Muscle layer of duodenum (tissue), 2 donors: ENCODE data around the gene ATP9B.
A peak's percentile ranks its signal among the peaks of the same experiment; 100 is the strongest.

ENCODE experiments used
- H3K27ac ChIP-seq: one replicate; pipeline ENCODE4 v1.7.0; 2013; ENCODE audit warnings: mild to moderate bottlenecking, low read length
- H3K27me3 ChIP-seq: one replicate; pipeline ENCODE4 v1.7.0; 2013; ENCODE audit warnings: low read depth, mild to moderate bottlenecking, control low read depth, low read length
- H3K36me3 ChIP-seq, 2 donors: one replicate each; pipeline ENCODE4 v1.7.0; 2013; ENCODE audit warnings: low read length in 2 of 2, control low read depth in 1 of 2, mild to moderate bottlenecking in 1 of 2; ENCODE audit not compliant: insufficient read depth in 2 of 2, control insufficient read depth in 1 of 2
- H3K4me1 ChIP-seq, 2 donors: one replicate each; pipeline ENCODE4 v1.7.0; 2013; ENCODE audit warnings: low read length in 2 of 2, mild to moderate bottlenecking in 2 of 2, control low read depth in 1 of 2, moderate library complexity in 1 of 2; ENCODE audit not compliant: insufficient read depth in 2 of 2, control insufficient read depth in 1 of 2
- H3K4me3 ChIP-seq, 2 donors: one replicate each; pipeline ENCODE4 v1.7.0; 2013; ENCODE audit warnings: low read length in 2 of 2, low read depth in 1 of 2, mild to moderate bottlenecking in 1 of 2
- H3K9me3 ChIP-seq, 2 donors: one replicate each; pipeline ENCODE4 v1.7.0; 2013; ENCODE audit warnings: low read length in 2 of 2, control low read depth in 1 of 2, mild to moderate bottlenecking in 1 of 2; ENCODE audit not compliant: control insufficient read depth in 1 of 2
- donor health status: healthy.

Gene ATP9B

GRCh38 chr18:79200546-79201268 is 131.5 kb downstream of the ATP9B start:
- Histone ChIP-seq H3K4me3 (no peak overlapping the region), H3K27me3 (no peaks in the 10 kb centered on the region), H3K27ac (no peak overlapping the region), H3K36me3 (peaks cover 5 to 6% of the 10 kb centered on the region in 2 donors), H3K9me3 (no peaks in the 10 kb centered on the region), H3K4me1 (no peaks in the 10 kb centered on the region)

DNA sequence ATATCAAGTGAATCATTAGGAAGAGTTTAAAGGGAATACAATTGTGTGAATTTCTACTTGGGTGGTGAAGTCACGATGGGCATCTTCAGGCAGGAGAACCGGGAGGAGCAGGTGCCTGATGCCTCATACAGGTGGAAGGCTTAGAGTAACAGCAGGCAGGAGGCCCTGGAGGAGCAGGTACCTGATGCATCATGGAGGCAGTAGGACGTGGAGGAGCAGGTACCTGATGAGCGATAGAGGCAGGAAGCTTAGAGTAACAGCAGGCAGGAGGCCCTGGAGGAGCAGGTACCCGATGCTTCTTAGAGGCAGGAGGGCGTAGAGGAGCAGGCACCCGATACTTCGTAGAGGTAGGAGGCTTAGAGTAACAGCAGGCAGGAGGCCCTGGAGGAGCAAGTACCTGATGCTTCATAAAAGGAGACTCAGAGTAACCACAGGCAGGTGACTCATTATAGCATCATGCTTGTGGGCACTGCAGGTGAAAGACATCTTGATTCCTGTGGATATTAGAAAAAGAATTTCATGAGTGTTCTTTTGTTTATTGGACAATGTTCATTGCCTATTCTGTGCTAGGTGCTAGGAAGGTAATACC is 133.9 kb downstream of the ATP9B start:
- H3K36me3 ChIP-seq, result peaks cover 6 to 8% of the 10 kb centered on the region in 2 donors
- no peaks in the 10 kb centered on the region for H3K9me3 ChIP-seq
- no peaks in the 10 kb centered on the region for H3K4me1 ChIP-seq
- H3K4me3 ChIP-seq, result no peak overlapping the region
- no peaks in the 10 kb centered on the region for H3K27me3 ChIP-seq
- no peak overlapping the region for H3K27ac ChIP-seq

- Histone ChIP-seq H3K9me3 (no peaks in the 10 kb centered on the region), H3K36me3 (peaks cover 8 to 9% of the 10 kb centered on the region in 2 donors), H3K27me3 (no peaks in the 10 kb centered on the region), H3K4me3 (no peak overlapping the region), H3K27ac (no peak overlapping the region), H3K4me1 (no peaks in the 10 kb centered on the region)
Measured at GRCh38 chr18:79204889-79205807, 136.0 kb downstream of the ATP9B start.

GRCh38 chr18:79206444-79206843 is 137.2 kb downstream of the ATP9B start:
- Histone ChIP-seq H3K27me3 (no peaks in the 10 kb centered on the region), H3K36me3 (peaks cover 8 to 9% of the 10 kb centered on the region in 2 donors), H3K4me1 (no peaks in the 10 kb centered on the region), H3K4me3 (no peak overlapping the region), H3K9me3 (no peaks in the 10 kb centered on the region), H3K27ac (no peak overlapping the region)

DNA sequence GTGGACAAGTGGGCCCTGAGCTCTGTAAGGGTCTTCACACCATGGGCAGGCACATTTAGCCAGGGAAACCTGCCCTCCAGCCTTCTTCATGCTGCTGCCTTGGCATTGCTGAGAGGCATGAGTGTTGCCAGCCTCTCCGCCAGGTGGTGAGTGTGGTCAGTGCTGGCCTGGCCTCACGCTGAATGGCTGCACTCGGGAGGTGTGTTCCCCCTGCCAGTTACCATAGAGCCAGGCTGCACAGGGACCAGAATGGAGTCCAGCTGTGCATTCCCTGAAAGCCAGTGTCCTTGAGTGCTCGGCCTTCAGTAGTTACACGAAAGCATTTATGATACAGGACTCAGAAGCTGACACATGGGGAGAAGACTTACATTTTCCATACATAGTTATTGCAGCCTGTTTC is 139.7 kb downstream of the ATP9B start:
- peaks cover 8 to 9% of the 10 kb centered on the region in 2 donors for H3K36me3 ChIP-seq
- no peaks in the 10 kb centered on the region for H3K27me3 ChIP-seq
- H3K4me3 ChIP-seq, result no peak overlapping the region
- no peak overlapping the region for H3K27ac ChIP-seq
- H3K4me1 ChIP-seq, result no peaks in the 10 kb centered on the region
- no peaks in the 10 kb centered on the region for H3K9me3 ChIP-seq

DNA sequence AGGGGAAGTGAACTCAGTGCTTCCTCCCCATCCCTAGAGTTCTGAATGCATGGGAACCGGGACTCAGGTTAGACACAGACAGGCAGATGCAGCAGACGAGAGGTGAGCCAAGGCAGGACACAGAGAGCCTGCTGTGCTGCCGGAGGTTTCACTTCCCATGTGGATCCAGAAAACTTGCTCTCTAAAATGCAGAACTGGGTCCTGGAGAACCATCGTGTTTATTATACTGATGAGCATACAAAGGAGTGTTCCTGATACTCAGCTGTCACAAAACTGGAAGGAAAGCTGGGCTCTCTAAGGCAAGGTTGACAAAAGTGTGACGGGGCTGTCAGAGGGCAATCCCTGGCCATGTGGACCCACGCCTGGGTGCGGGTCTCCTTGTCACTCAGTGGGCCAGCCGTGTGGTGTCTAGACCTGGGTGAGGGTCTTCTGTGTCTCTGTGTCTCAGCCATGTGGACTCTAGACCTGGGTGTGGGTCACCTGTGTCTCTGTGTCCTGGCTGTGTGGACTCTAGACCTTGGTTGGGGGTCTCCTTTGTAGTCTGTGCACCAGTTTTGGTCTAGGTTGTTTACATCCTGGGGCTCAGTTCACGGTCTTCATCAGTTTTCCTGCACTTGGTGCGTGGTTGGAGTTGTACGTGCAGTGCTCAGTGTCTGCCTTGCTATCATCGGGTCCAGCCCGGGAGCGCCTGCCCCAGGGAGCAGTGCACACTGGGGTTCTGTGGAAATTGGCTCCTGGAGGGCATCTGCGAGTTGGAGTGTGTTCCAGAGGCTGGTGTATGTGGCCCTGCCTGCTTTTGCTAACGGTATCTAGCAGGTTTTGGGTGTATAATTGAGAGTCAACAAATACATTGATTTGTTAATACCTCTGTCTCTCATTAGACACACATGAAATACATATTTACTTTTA is 141.1 kb downstream of the ATP9B start:
- no peaks in the 10 kb centered on the region for H3K9me3 ChIP-seq
- H3K27ac ChIP-seq, result no peak overlapping the region
- no peak overlapping the region for H3K4me3 ChIP-seq

GRCh38 chr18:79211844-79212243 is 142.7 kb downstream of the ATP9B start:
- Histone ChIP-seq H3K36me3 (peaks cover 9% of the 10 kb centered on the region in 2 donors), H3K27me3 (no peaks in the 10 kb centered on the region), H3K9me3 (no peaks in the 10 kb centered on the region), H3K4me1 (no peaks in the 10 kb centered on the region), H3K4me3 (no peak overlapping the region), H3K27ac (no peak overlapping the region)

More for the DNA sequence above, 141.1 kb downstream of the ATP9B start:
- no peaks in the 10 kb centered on the region for H3K27me3 ChIP-seq
- peaks cover 8 to 9% of the 10 kb centered on the region in 2 donors for H3K36me3 ChIP-seq
- H3K4me1 ChIP-seq, result no peaks in the 10 kb centered on the region

GRCh38 chr18:79214056-79214455 is 144.9 kb downstream of the ATP9B start:
- Histone ChIP-seq H3K9me3 (no peaks in the 10 kb centered on the region), H3K36me3 (peaks cover 0 to 9% of the 10 kb centered on the region in 2 donors), H3K4me1 (no peaks in the 10 kb centered on the region), H3K4me3 (no peak overlapping the region), H3K27ac (no peak overlapping the region), H3K27me3 (no peaks in the 10 kb centered on the region)

GRCh38 chr18:79216176-79216575 is 147.0 kb downstream of the ATP9B start:
- no peak overlapping the region for H3K4me3 ChIP-seq
- H3K27ac ChIP-seq, result no peak overlapping the region
- H3K27me3 ChIP-seq, result no peaks in the 10 kb centered on the region
- H3K9me3 ChIP-seq, result no peaks in the 10 kb centered on the region
- H3K36me3 ChIP-seq, result peaks cover 0 to 9% of the 10 kb centered on the region in 2 donors
- no peaks in the 10 kb centered on the region for H3K4me1 ChIP-seq

DNA sequence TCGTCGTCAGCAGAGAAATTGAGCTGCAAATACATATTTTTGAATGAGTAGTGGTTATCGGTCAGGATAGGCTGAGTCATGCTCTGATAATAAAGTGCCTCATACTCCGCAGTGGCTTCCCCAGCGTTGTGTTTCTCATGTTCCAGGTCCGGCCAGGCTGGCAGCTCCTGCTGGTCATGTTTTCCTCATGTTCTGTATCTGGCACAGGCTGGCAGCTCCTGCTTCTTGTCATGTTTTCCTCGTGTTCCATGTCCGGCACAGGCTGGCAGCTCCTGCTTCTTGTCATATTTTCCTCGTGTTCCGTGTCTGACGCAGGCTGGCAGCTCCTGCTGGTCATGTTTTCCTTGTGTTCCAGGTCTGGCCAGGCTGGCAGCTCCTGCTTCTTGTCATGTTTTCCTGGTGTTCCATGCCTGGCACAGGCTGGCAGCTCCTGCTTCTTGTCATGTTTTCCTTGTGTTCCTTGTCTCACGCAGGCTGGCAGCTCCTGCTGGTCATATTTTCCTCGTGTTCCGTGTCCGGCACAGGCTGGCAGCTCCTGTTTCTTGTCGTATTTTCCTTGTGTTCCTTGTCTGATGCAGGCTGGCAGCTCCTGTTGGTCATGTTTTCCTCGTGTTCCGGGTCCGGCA is 148.9 kb downstream of the ATP9B start:
- Histone ChIP-seq H3K4me3 (peak overlapping the region in 1 of 2 donors; percentile 8), H3K27ac (no peak overlapping the region), H3K27me3 (no peaks in the 10 kb centered on the region), H3K36me3 (peaks cover 0 to 9% of the 10 kb centered on the region in 2 donors), H3K9me3 (no peaks in the 10 kb centered on the region), H3K4me1 (no peaks in the 10 kb centered on the region)
